Measurements from ENCODE around the gene STK11IP.

- TF ChIP-seq, protein P1, sequence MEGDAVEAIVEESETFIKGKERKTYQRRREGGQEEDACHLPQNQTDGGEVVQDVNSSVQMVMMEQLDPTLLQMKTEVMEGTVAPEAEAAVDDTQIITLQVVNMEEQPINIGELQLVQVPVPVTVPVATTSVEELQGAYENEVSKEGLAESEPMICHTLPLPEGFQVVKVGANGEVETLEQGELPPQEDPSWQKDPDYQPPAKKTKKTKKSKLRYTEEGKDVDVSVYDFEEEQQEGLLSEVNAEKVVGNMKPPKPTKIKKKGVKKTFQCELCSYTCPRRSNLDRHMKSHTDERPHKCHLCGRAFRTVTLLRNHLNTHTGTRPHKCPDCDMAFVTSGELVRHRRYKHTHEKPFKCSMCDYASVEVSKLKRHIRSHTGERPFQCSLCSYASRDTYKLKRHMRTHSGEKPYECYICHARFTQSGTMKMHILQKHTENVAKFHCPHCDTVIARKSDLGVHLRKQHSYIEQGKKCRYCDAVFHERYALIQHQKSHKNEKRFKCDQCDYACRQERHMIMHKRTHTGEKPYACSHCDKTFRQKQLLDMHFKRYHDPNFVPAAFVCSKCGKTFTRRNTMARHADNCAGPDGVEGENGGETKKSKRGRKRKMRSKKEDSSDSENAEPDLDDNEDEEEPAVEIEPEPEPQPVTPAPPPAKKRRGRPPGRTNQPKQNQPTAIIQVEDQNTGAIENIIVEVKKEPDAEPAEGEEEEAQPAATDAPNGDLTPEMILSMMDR (IDR thresholded peaks at IDR 0.05), result no peak
- TF ChIP-seq POLR2A (IDR thresholded peaks at IDR 0.05), result no peak
- TF ChIP-seq POLR2AphosphoS5 (IDR thresholded peaks at IDR 0.05), result no peak
These were observed 15.1 kb downstream of the STK11IP start for GRCh38 chr2:219612577-219613286.
